GM19035 (cell line): ENCODE results near the gene KIFC1.

Experiments used
- ATAC-seq: cut with Tn5 transposase; IDR thresholded peaks from one replicate; pipeline ENCODE4 v1.9.1; 2021; ENCODE audit not compliant: unreplicated experiment

KIFC1 gene

GRCh38 chr6:33424855-33425667 is 33.4 kb downstream of the KIFC1 start:
- no peak for ATAC-seq

- no peak for ATAC-seq
Measured at GRCh38 chr6:33425668-33426577, 34.3 kb downstream of the KIFC1 start.

- ATAC-seq: no peak
Measured at GRCh38 chr6:33426590-33427511, 35.2 kb downstream of the KIFC1 start.

GRCh38 chr6:33427585-33428223 is 36.1 kb downstream of the KIFC1 start:
- ATAC-seq: no peak

GRCh38 chr6:33428224-33428965 is 36.8 kb downstream of the KIFC1 start:
- no peak for ATAC-seq

- no peak for ATAC-seq
Measured at GRCh38 chr6:33428966-33429749, 37.5 kb downstream of the KIFC1 start.

GRCh38 chr6:33429750-33430052 is 38.1 kb downstream of the KIFC1 start:
- ATAC-seq: no peak

GRCh38 chr6:33430334-33430733 is 38.7 kb downstream of the KIFC1 start:
- no peak for ATAC-seq

GRCh38 chr6:33430991-33431879 is 39.6 kb downstream of the KIFC1 start:
- ATAC-seq: no peak

GRCh38 chr6:33431880-33432541 is 40.4 kb downstream of the KIFC1 start:
- ATAC-seq: no peak

- no peak for ATAC-seq
Measured at GRCh38 chr6:33432546-33432945, 40.9 kb downstream of the KIFC1 start.

- no peak for ATAC-seq
Measured at GRCh38 chr6:33433001-33433543, 41.4 kb downstream of the KIFC1 start.

GRCh38 chr6:33433544-33434191 is 42.0 kb downstream of the KIFC1 start:
- ATAC-seq: no peak

- no peak for ATAC-seq
Measured at GRCh38 chr6:33434961-33435360, 43.3 kb downstream of the KIFC1 start.

- ATAC-seq: no peak
Measured at GRCh38 chr6:33437666-33438065, 46.0 kb downstream of the KIFC1 start.

GRCh38 chr6:33438978-33439594 is 47.5 kb downstream of the KIFC1 start:
- no peak for ATAC-seq
